OCI-M1 (cell line): ENCODE measurements around the gene LCORL.
"Not testable (repeated sequence)": the region's sequence is repeated elsewhere in the genome, so short reads cannot be mapped to it uniquely, and the experiment has no call there.

ENCODE experiments used
- DNase-seq: peaks from one replicate; lab custom pipeline; 2025; lab: John Stamatoyannopoulos, UW

The LCORL gene

GRCh38 chr4:17932041-17932440 is 89.5 kb downstream of the LCORL start:
- no peak for DNase-seq

DNA sequence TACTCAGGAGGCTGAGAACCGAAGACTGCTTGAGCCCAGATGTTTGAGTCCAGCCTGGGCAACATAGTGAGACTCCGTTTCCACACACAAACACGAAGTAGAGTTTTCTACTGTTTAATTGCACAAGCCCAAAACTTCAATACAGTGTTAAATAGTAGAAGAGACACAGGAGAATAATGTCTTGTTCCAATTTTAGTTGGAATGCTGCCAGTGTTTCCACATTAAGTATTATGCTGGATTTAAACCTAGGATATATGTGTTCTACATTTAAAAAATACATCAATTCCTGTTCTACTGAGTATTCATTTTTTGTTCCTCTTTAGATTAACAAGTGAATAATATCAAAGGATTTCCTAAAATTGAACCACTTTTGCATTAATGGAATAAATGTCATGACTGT is 91.3 kb downstream of the LCORL start:
- DNase-seq: no peak

DNA sequence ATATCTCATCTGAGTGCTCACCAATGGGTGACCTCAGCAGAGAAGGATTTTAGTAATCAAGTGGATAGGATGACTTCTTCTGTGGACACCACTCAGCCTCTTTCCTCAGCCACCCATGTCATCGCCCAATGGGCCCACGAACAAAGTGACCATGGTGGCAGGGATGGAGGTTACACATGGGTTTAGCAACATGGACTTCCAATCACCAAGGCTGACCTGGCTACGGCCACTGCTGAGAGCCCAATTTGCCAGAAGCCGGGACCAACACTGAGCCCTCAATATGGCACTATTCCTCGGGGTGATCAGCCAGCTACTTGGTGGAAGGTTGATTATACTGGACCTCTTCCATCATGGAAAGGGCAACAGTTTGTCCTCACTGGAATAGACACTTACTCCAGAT is 97.4 kb downstream of the LCORL start:
- no peak for DNase-seq

- DNase-seq: no peak
Observed at GRCh38 chr4:17921451-17921850, 100.1 kb downstream of the LCORL start.

DNA sequence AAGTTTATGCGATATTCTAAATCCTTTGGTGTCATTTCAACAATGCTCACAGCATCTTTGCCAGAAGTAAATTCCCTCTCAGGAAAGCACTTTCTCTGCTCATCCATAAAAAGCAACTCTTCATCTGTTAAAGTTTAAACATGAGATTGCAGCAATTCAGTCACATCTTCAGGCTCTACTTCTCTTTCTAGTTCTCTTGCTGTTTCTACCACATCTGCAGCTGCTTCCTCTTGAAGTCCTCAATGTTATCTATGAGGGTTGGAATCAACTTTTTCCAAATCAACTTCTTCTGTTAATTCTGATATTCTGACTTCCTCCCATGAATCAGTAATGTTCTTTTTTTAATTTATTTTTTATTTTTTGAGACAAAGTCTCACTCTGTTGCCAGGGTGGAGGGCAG is 100.9 kb downstream of the LCORL start:
- DNase-seq: no peak

DNA sequence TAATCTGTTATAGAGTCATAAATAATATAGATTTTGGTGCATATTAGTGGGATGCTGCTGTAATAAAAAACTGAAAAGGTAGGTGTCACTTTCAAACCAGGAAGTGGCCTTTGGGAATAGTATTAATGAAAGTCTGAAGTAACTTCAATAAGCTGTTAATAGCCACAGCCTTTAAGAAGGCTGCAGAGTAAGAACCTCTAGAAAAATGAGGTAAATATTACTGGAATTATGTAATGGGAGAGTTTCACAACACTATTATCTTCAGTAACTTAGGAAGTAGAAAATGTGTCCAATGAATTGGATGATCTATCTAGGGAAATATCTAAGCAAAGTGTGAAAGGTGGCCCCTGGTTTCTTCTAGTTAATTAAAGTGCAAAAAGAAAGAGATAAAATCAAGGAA is 106.1 kb downstream of the LCORL start:
- no peak for DNase-seq

DNA sequence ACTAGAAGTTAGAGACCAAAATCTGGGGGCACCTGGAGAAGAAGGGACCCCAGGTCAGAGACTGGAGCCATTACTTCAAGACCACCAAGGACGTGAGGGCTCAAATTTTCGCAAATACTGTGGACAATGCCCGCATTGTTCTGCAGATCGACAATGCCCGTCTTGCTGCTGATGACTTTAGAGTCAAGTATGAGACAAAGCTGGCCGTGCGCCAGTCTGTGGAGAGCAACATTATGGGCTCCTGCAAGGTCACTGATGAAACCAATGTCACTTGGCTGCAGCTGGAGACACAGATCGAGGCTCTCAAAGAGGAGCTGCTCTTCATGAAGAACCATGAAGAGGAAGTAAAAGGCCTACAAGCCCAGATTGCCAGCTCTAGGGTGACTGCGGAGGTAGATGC is 109.5 kb downstream of the LCORL start:
- DNase-seq: no peak

DNA sequence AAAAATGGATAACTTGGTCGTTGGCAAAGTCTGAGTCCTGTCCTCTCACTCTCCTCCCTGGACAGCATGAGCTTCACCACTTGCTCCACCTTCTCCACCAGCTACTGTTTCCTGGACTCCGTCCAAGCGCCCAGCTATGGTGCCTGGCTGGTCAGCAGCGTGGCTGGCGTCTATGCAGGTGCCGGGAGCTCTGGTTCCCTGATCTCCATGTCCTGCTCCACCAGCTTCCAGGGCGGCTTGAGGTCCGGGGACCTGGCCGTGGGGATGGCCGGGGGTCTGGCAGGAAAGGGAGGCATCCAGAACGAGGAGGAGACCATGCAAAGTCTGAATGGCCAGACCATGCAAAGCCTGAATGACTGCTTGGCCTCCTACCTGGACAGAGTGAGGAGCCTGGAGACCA is 109.9 kb downstream of the LCORL start:
- no peak for DNase-seq

GRCh38 chr4:17898553-17899055 is 123.0 kb downstream of the LCORL start:
- DNase-seq: no peak

- DNase-seq: no peak
Observed at GRCh38 chr4:17895481-17895880, 126.1 kb downstream of the LCORL start.

DNA sequence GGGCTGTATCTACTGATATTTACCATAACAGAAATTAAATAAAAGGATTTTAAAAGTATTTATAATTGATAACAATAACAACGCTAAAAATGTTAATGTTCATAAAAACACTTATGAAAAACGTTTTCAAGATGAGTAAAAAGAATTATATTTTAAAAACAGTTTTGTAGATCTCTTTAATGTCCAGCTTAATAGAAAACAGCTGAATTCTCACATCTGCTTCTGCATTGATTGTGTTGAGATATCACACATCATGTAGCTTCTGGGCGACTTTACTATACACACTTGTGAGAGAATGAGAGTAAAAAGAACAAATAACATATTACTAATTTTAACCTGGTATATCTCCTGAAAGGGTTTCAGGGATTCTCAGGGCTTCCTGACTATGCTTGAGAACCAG is 127.1 kb downstream of the LCORL start:
- no peak for DNase-seq

DNA sequence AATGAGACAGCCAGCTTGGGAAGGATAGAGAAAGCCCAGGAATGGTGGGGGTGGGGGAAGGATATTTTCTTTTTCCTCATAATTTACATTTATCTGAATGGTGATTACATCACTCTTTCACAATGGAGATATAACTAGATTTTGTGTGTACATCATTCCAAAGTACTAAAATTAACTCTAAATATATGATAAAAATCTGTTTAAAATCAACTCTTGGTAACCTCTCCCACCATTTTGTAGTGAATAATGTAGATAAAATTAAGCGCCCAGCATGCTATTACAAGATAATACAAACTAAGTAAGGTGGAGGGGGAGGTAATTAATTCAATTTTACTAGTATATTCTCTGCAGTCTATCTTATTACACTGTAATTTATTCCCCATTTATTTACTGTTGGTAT is 131.9 kb downstream of the LCORL start:
- DNase-seq: no peak

DNA sequence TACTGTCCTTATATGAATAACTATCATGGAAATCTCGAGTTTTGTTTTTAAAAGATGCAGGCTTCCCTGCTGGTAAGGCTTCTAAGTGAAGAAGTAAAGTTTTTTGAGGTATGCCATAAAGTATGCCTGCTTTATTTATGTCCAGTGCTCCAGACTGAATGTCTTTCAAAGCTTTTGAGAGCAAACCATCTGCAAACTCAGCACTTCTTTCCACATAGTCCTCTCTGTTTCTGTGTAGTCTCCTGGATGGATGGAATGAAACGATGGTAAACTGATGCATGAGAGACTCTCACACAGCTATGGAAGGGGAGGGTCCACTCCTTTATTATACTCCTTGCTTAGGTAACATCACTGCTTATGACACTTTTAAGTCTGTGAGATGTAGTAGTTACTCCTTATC is 137.0 kb downstream of the LCORL start:
- DNase-seq: no peak

- DNase-seq: no peak
Observed at GRCh38 chr4:17884063-17884462, 137.5 kb downstream of the LCORL start.

DNA sequence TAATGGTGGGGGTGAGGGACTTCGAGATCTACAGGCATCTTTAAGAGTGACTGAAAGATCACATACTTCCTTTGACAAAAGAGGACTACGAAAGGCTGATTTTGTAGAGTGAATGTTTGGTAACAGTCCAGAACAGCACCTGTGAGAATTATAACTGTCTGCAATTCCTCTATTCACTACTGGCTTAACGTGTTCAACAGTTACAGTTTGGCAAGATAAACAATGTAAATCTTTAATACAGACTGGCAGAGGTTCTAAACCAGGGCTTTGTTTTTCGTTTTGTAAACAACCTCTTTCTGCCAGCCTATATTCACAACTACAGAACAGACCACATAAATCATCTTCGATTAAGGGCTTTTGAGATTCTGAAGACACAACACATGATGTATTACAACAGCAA is 143.9 kb downstream of the LCORL start:
- no peak for DNase-seq

- no peak for DNase-seq
Observed at GRCh38 chr4:17876943-17877342, 144.6 kb downstream of the LCORL start.

GRCh38 chr4:17875402-17876070 is 146.0 kb downstream of the LCORL start:
- DNase-seq: no peak

- no peak for DNase-seq
Observed at GRCh38 chr4:17869327-17869726, 152.2 kb downstream of the LCORL start.

DNA sequence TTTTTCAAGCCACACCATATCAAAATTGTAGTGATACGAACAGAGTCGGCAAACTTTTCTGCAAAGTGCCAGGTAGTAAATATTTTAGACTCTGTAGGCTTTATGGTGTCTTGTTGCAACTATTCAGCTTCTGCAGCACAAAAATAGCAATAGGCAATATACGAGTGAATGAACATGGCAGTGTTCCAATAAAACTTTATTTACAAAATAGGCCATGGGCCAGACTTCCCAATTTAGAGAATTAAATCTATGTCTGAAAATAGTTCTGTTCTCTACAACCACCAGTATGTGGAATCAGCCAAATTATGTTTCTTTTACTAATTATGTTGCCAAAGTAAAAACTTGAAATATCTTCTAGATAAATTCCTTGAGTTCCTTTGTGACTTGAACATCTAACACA is 154.3 kb downstream of the LCORL start:
- no peak for DNase-seq

DNA sequence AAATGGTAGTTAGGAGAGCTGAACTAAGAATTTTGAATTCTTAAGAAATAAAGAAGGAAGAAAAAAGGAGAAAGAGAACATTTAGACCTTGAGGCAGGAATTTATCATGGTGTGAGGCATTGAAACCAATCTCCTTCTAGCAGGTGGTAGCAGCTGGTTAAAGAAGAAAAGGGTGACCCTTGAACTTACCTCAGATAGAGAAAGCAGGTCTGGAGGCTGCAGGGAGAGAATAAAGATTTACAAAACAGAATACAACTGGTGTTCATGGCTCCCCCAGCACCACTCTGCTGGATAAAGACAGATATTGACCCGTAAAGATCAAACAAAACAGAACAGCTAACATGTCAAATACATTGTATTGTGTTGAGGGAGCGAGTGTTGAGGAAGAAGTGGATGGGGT is 154.7 kb downstream of the LCORL start:
- no peak for DNase-seq

DNA sequence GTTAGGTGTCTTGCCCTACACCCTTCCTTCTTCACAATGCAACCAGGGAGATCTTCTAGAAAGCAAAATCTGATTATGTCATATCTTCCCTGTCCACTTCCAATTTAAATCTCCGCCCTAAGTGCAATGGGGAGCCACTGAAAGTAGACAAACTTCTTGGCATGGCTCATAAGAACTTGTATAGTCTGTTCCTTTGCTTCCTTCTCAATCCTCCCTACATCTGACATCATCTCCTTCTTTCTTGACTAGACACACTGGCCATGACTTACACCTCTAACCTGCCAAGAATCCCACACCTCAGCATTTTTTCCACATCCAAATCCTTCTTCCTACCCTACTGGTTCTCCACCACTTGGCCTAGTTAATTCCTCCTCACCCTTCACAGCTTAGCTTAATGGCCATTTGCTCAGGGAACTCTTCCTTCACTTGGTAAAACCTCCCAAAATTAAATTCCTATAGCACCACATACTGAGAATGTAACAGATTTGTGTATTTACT is 155.6 kb downstream of the LCORL start:
- DNase-seq: no peak

DNA sequence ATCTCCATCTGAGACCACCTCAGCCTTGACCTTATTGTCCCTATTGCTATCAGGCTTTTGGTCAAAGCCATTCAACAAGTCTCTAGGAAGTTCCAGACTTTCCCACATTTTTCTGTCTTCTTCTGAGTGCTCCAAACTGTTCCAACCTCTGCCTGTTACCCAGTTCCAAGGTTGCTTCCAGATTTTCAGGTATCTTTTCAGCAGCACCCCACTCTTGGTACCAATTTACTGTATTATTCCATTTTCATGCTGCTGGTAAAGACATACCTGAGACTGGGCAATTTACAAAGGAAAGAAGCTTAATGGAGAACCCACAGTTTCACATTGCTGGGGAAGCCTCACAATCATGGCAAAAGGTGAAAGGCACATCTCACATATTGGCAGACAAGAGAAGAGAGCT is 159.6 kb downstream of the LCORL start:
- DNase-seq: not testable (repeated sequence)

DNA sequence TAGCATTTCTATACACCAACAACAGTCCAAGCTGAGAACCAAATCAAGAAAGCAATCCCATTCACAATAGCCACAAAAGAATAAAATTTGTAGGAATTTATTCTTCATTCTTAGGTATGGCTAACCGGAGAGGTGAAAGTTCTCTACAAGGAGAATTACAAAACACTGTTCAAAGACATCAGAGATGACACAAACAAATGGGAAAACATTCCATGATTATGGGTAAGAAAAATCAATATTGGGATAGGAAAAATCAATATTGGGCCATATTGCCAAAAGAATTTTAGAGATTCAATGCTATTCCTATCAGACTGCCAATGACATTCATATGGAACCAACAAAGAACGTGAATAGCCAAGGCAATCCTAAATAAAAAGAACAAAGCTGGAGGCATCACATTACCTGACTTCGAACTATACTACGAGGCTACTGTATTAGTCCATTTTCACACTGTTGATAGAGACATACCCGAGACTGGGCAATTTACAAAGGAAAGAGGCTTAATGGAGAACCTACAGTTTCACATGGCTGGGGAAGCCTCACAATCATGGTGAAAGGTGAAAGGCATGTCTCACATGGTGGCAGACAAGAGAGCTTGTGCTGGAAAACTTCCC is 161.7 kb downstream of the LCORL start:
- no peak for DNase-seq

GRCh38 chr4:17854036-17854435 is 167.5 kb downstream of the LCORL start:
- DNase-seq: no peak
